Fibroblast of lung (primary cell): ENCODE results near the gene CHD9NB. TPM values are rescaled to one million over a fixed set of nuclear protein-coding genes. Genes with fewer than 3 reads are reported as not detected.

Experiments used
- DNase-seq, 2 donors: peaks; one replicate each; pipeline versions ENCODE4 v3.0.0 to v3.0.0-alpha.2; 2010; ENCODE audit warnings: low read depth in 2 of 2
- H2AFZ ChIP-seq: 2 replicates; pipeline ENCODE4 v1.5.1; 2012; ENCODE audit warnings: low read length, control low read depth, inconsistent platforms
- H3K27ac ChIP-seq: 2 replicates; pipeline ENCODE4 v1.5.1; 2011; ENCODE audit warnings: low read length, control low read depth; ENCODE audit not compliant: insufficient read depth
- H3K27me3 ChIP-seq: 2 replicates; pipeline ENCODE4 v1.5.1; 2011; ENCODE audit warnings: mild to moderate bottlenecking, low read length; ENCODE audit not compliant: control insufficient read depth, insufficient read depth
- H3K36me3 ChIP-seq: 2 replicates; pipeline ENCODE4 v1.5.1; 2011; ENCODE audit warnings: low read length; ENCODE audit not compliant: control insufficient read depth, insufficient read depth
- H3K4me1 ChIP-seq: 2 replicates; pipeline ENCODE4 v1.5.1; 2011; ENCODE audit warnings: low read length; ENCODE audit not compliant: control insufficient read depth, insufficient read depth; ENCODE audit errors: extremely low read depth
- H3K4me2 ChIP-seq: 2 replicates; pipeline ENCODE4 v1.5.1; 2011; ENCODE audit warnings: low read length, control low read depth; ENCODE audit not compliant: insufficient read depth; ENCODE audit errors: extremely low read depth
- H3K4me3 ChIP-seq, 4 experiments: fragments of 200-600 bp in 1 of 4; sonication (generic) in 1 of 4; replicated peaks in 1 of 4; 2 replicates each; pipeline ENCODE4 v1.5.1; 2011 to 2016; ENCODE audit warnings: low read length in 4 of 4, low read depth in 3 of 4, mild to moderate bottlenecking in 3 of 4, control low read depth in 2 of 4, inconsistent platforms in 1 of 4, mixed read lengths in 1 of 4; ENCODE audit not compliant: insufficient read depth in 1 of 4; ENCODE audit errors: control extremely low read depth in 1 of 4
- H3K79me2 ChIP-seq: 2 replicates; pipeline ENCODE4 v1.5.1; 2012; ENCODE audit warnings: mild to moderate bottlenecking, low read length, inconsistent platforms; ENCODE audit not compliant: control insufficient read depth, insufficient read depth
- H3K9ac ChIP-seq: 2 replicates; pipeline ENCODE4 v1.5.1; 2011; ENCODE audit warnings: mild to moderate bottlenecking, low read length, control low read depth; ENCODE audit not compliant: insufficient read depth
- H3K9me3 ChIP-seq: 2 replicates; pipeline ENCODE4 v1.5.1; 2012; ENCODE audit warnings: low read depth, low read length; ENCODE audit not compliant: control insufficient read depth, insufficient read depth
- H4K20me1 ChIP-seq: 2 replicates; pipeline ENCODE4 v1.5.1; 2011; ENCODE audit warnings: low read length; ENCODE audit not compliant: control insufficient read depth, insufficient read depth; ENCODE audit errors: extremely low read depth
- CTCF ChIP-seq, 2 donors: IDR thresholded peaks in 1 of 2; conservative IDR thresholded peaks in 1 of 2; 1 replicate in 1 of 2; 2 replicates in 1 of 2; pipeline ENCODE4 v1.5.1; 2011 to 2012; ENCODE audit warnings: low read length in 2 of 2, control low read depth in 1 of 2, inconsistent platforms in 1 of 2, low read depth in 1 of 2, mild to moderate bottlenecking in 1 of 2
- EZH2 ChIP-seq: IDR thresholded peaks from 2 replicates; pipeline ENCODE4 v1.5.1; 2012; ENCODE audit warnings: low read length, control low read depth, mild to moderate bottlenecking; ENCODE audit errors: missing control alignments
- polyA plus RNA-seq, 2 donors: library from polyadenylated mRNA; depleted of rRNA in 1 of 2; stranded (reverse) in 1 of 2; unstranded in 1 of 2; fragments of >200 nt; gene quantifications; 2 replicates each; pipeline ENCODE4 v1.2.1, GENCODE V29; 2011 to 2012; ENCODE audit warnings: missing spikeins in 1 of 2
- total RNA-seq: library from RNA; depleted of rRNA; stranded (reverse); fragments of >200 nt; gene quantifications from 2 replicates; pipeline ENCODE4 v1.2.1, GENCODE V29; 2014

Gene CHD9NB
- total and polyA plus RNA-seq, 2 donors (not counting 1 experiment from before 2014, with no cell fraction given): 0.34 to 5.3 TPM

GRCh38 chr16:53018834-53019416 is 33.8 kb downstream of the CHD9NB start:
- Histone ChIP-seq H3K36me3 (no peaks in the 10 kb centered on the region), H3K27me3 (no peaks in the 10 kb centered on the region), H3K27ac (no peak overlapping the region), H3K4me3 (no peak overlapping the region), H3K4me1 (no peaks in the 10 kb centered on the region), H3K79me2 (no peaks in the 10 kb centered on the region), H2AFZ (no peak overlapping the region), H3K4me2 (no peak overlapping the region), H3K9ac (no peak overlapping the region), H3K9me3 (no peaks in the 10 kb centered on the region), H4K20me1 (no peaks in the 10 kb centered on the region)
- no peak for DNase-seq
- TF ChIP-seq CTCF (conservative IDR thresholded peaks at IDR 0.05 in 1 of 2, IDR thresholded peaks at IDR 0.05 in 1 of 2; ENCODE audit: low read depth in 1 of 2, low read length in 2 of 2): no peak
- TF ChIP-seq EZH2: no peak

GRCh38 chr16:53014287-53014686 is 38.4 kb downstream of the CHD9NB start:
- Histone ChIP-seq H3K79me2 (no peaks in the 10 kb centered on the region), H2AFZ (no peak overlapping the region), H3K4me3 (no peak overlapping the region), H4K20me1 (no peaks in the 10 kb centered on the region), H3K27me3 (no peaks in the 10 kb centered on the region), H3K9me3 (no peaks in the 10 kb centered on the region), H3K27ac (no peak overlapping the region), H3K4me2 (no peak overlapping the region), H3K36me3 (no peaks in the 10 kb centered on the region), H3K4me1 (no peaks in the 10 kb centered on the region), H3K9ac (no peak overlapping the region)
- no peak for TF ChIP-seq CTCF (conservative IDR thresholded peaks at IDR 0.05 in 1 of 2, IDR thresholded peaks at IDR 0.05 in 1 of 2; ENCODE audit: low read depth in 1 of 2, low read length in 2 of 2)
- TF ChIP-seq EZH2: no peak
- DNase-seq: no peak

GRCh38 chr16:53007095-53007494 is 45.6 kb downstream of the CHD9NB start:
- no peak overlapping the region for H2AFZ ChIP-seq
- no peaks in the 10 kb centered on the region for H3K4me1 ChIP-seq
- no peak for DNase-seq
- H4K20me1 ChIP-seq: no peaks in the 10 kb centered on the region
- H3K4me3 ChIP-seq: no peak overlapping the region
- H3K9ac ChIP-seq: no peak overlapping the region
- no peaks in the 10 kb centered on the region for H3K79me2 ChIP-seq
- H3K27me3 ChIP-seq: no peaks in the 10 kb centered on the region
- no peaks in the 10 kb centered on the region for H3K36me3 ChIP-seq
- H3K9me3 ChIP-seq: no peaks in the 10 kb centered on the region
- H3K27ac ChIP-seq: no peak overlapping the region
- no peak overlapping the region for H3K4me2 ChIP-seq
- TF ChIP-seq EZH2: no peak
